Stimulated activated CD4-positive, alpha-beta T cell treated with anti-CD3 and anti-CD28 coated beads, Interleukin-4, amount 100 ng/mL, for 48 hours (primary cell): ENCODE data around the gene LRP6.
"Not testable (repeated sequence)": the region's sequence is repeated elsewhere in the genome, so short reads cannot be mapped to it uniquely, and the experiment has no call there.

ENCODE experiments used
- DNase-seq, 2 donors: peaks; one replicate each; pipeline ENCODE4 v3.0.0-alpha.2; 2020; ENCODE audit warnings: low read depth in 2 of 2

Gene LRP6

GRCh38 chr12:12180575-12180974, 86.3 kb downstream of the LRP6 start:
- no peak for DNase-seq

- DNase-seq, result no peak
Measured at GRCh38 chr12:12180136-12180535, 86.7 kb downstream of the LRP6 start.

DNA sequence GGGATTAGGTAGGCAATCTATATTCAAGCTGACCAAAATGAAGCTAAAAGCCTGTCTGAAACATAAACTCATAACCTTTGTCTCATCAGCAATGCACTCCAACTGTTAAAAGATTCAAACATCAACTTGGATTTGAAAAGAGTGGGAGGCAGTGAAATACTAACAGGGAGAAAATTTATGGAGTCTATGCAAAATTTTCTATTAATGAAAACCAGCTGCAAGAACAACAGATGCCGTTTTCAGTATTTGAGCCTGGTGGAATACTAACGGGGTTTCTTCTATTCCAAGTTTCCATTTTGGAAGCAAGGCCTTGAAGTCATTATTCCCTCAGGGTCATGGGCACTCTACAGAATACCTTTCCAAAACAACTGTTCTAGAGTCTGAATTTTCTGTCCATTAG, 88.3 kb downstream of the LRP6 start:
- no peak for DNase-seq

DNA sequence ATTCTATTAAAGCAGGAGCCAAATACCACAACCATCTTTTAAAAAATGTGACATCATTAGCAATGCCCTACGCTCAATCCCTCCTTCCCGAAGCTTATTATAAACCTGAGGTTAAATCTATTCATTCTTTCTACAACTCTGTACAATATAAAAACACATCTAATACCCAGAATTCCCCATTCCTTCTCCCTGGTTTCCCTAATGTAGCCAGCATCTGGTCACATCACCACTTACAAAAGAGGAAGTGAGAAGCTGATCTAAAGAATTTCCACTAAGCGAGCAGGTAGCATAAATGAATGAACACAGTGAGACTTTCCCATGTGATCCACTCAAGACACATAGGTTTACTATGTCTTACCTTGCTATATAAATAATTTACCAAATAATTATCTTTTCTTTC, 90.4 kb downstream of the LRP6 start:
- DNase-seq, result no peak

DNA sequence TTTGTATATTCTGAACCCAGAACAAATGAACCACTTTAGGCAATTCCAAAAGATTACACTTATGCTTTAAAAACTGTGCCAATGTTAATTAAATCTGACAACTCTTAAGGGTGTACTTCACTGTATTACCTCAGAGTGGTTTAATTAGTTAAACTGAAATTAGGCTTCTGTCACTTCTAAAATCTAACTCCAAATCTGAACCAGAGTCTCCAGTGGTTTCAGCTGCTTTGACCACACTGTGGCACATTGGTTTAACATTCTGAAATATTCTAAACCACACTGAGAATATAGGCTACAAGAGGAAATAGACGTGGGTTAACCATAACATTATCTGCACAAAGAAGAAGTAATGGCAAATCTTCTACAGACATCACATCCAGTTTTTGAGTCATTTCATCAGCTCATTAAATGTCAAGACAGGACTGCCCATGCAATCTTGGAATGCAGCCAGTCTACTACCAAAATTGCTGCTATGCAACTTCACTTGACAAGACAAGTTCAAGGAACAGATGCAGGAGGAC, 94.8 kb downstream of the LRP6 start:
- DNase-seq, result peak in 1 of 2 donors; percentile 17

DNA sequence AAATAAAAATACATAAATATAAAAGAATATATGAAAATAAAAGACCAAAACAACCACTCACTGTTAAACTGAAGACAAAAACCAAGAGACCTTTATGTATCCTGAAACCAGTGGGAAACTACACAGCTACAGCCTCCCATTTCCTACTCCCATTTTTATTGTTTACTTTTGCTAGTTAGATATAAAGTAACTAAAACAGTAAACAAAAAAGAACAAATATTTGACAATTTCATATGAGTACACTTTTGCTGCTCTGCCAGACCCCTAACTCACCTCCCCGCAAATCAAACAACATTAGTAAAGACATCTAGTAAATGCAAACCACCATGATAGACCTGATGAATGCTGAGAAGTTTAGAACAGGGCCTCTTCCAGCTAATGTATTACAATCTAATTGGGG, 99.0 kb downstream of the LRP6 start:
- DNase-seq, result no peak

DNA sequence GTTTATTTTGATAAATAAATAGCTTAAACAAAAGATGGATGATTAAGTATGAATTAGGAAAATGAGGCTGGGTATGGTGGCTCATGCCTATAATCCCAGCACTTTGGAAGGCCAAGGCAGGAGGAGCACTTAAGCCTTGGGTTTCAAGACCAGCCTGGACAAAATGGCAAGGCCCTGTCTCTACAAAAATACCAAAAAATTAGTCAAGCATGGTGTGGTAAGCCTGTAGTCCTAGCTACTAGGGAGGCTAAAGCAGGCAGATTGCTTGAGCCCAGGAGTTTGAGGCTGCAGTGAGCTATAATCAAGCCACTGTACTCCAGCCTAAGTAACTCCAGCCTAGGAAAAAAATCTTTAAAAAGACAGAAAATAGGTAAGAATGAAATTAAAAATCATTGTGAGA, 100.1 kb downstream of the LRP6 start:
- no peak for DNase-seq

- DNase-seq, result no peak
Measured at GRCh38 chr12:12159988-12160387, 106.9 kb downstream of the LRP6 start.

- no peak for DNase-seq
Measured at GRCh38 chr12:12158858-12159257, 108.0 kb downstream of the LRP6 start.

- DNase-seq, result no peak
Measured at GRCh38 chr12:12157424-12157823, 109.4 kb downstream of the LRP6 start.

DNA sequence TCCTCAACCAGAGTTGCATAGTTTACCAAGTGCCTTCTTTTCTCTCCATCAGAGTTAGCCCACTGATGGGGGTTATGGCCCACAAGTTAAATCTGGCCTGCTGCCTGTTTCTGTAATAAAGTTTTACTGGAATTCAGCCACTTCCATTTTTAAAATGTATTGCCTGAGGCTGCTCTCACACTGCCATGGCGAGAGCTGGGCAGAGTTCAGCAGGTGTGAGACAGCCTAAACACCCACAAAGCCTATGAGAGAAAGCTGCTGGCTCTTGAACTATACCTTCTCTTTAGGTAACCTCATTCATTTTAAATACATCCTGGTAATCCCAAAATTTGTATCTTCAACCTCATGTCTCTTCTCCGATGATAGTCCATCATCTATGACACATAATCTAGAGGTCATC, 110.0 kb downstream of the LRP6 start:
- DNase-seq, result no peak

DNA sequence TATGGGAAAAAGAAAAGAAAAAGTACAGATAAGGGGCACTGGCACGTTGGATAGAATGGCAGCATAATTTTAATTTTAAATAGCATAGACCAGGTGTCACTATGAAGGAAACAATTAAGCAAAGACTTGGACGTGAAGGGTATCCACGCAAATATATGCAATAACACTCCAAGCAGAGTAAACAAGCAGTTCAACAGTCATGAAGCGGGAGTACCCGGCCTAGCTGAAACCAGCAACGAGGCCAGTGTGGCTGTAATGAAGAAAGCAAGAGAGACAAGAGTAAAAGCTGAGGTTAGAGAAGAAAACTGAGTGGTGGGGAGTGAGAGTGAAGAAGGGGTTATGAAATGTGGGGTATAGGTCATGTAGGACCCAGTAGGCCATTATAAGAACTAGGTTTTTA, 110.7 kb downstream of the LRP6 start:
- no peak for DNase-seq

DNA sequence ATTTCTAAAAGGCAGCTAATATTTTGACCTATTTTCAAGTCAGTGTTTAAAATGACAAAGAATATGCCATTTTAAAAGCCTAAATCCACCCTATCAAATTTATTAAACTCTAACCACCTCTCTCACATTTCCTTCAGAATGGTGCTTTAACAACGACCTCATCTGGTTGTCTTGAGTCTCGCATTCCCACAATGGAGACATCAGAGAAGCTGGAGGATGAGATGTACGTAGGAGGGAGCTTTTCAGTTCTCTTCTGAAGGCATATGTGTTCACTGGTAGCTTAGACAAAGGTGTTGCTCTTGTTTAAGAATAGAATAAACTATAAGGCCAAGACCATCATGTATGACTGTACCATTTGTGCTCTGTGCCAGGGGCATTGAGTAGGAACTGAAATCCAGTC, 113.2 kb downstream of the LRP6 start:
- no peak for DNase-seq

- no peak for DNase-seq
Measured at GRCh38 chr12:12147111-12147510, 119.7 kb downstream of the LRP6 start.

DNA sequence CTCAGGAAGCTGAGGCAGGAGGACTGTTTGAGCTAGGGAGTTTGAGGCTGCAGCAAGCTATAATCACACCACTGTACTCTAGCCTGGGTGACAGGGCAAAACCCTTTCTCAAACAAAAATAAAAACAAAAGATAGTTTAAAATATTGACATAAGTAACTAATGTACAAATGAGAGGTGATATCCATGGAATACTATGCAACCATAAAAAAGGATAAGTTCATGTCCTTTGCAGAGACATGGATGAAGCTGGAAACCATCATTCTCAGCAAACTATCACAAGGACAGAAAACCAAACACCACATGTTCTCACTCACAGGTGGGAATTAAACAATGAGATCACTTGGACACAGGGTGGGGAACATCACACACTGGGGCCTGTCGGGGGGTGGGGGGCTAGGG, 122.3 kb downstream of the LRP6 start:
- not testable (repeated sequence) for DNase-seq

DNA sequence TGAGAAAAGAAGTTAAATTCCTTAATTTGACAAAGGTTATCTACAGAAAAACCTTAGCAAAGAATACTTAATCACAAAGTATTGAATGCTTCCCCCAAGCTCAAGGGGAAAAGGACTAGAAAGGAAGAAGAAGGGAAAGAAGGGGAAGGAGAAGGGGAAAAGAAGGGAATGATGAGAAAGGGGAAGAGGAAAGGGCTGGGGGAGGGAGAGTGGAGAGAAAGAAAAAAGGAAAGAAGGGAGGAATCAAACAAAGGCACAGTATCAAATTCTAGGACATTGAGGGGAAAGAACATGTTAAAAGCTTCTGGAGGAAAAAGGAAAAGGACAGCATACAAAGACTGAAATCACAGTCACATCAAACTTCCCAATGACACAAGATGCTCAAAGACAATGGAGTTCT, 125.8 kb downstream of the LRP6 start:
- no peak for DNase-seq

- no peak for DNase-seq
Measured at GRCh38 chr12:12138203-12139154, 128.4 kb downstream of the LRP6 start.

DNA sequence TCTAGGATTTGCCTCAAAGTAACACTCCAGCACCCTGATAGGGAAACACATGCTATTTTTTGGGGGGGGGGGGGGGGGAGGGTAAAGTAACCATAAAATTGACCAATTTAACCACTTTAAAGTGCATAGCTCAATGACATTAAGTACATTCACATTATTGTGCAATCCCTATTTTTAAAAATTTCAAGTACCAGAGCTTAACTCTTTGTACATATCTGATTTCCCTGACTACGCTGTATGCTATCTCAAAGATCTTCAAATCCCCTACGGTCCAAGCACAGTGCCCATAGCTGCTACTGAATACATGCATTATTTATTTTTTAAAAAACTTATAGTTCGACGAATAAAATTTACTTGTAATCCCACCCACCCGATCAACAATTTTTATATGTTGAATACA, 133.1 kb downstream of the LRP6 start:
- no peak for DNase-seq

DNA sequence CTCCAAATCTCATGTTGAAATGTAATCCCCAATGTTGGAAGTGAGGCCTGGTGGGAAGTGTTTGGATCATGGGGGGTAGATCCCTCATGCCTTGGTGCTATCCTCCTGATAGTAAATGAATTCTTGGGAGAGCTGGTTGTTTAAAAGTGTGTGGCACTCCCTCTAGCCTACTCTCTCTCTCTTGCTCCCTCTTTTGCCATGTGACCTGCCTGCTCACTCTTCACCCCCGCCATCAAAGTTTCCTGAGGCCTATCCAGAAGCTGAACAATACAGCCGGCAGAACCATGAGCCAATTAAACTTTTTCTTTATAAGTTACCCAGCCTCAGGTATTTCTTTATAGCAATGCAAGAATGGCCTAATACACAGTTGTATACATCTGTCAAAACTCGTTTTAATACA, 133.6 kb downstream of the LRP6 start:
- DNase-seq, result no peak

DNA sequence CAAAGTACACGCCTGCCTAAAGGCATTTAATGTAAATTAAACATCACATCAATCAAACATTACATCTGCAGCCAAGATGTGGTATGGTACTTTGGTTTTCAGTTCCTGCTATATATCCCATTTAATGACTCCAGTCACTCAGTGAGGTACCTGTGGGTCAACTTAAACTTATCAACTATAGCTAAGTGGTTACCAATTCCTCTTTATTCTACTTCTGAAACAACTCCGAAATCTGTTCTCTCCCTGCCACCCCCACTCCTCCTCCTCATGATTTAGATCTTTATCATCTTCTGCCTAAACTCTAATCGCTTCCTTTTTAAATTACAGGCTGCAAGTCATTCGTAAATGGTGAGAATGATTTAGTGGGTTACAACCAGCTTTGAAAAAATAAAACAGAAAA, 138.2 kb downstream of the LRP6 start:
- DNase-seq, result no peak

DNA sequence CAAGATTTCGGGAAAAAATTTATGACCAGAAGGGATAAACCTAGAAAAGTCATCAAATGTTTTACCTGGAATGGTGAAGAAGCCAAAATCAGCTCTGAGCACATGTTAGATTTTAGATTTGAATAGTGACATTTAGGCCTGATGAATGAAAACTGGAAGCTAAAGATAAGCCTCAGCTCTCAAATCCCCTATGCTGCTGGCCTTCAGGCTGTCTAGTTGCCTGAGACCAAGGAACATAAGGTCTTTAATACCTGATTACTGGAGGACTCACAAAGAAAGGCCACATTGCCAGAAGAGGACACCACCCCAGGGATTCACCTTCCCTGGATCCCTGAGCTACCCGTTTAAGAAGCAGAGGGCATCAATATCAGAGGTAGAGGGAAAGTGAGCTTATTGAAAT, 139.5 kb downstream of the LRP6 start:
- no peak for DNase-seq

GRCh38 chr12:12126551-12126950, 140.3 kb downstream of the LRP6 start:
- no peak for DNase-seq

DNA sequence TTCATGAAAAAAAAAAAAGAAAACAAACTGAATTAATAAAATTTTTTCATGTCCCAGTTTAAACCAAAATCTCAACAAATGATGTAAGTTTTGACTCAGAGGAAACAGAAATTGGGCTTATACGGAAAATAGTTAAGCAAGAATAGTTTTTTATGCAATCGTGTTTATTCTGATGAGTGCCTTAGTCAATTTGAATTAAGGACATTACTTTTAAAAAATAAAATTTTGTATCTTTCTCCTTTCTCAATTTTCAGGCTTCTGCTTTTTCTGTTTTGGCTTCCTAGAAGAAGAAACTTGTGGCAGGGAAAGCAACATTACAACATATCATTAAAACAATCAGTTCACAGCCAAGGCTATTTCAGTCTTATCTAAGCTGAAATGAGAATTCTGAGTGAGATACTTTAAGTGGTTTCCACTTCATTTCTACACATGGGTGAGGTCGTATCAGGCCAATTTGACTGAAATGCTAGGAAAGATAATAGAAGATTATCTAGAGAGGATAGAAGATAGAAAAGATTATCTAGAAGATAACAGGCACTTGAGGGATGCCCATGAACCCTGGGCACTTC, 143.7 kb downstream of the LRP6 start:
- no peak for DNase-seq
